Liver (tissue), 9 donors: ENCODE data around the gene SLC25A33. TPM values are rescaled to one million over a fixed set of nuclear protein-coding genes. Genes with fewer than 3 reads are reported as not detected.

Experiments used
- DNase-seq: peaks from one replicate; pipeline ENCODE4 v3.0.0-alpha.2; 2017; ENCODE audit warnings: low spot score
- H3K27ac ChIP-seq, 2 donors: one replicate each; pipeline ENCODE4 v1.7.0; 2013; ENCODE audit warnings: inconsistent platforms in 2 of 2, low read length in 2 of 2, control low read depth in 1 of 2, low read depth in 1 of 2, mild to moderate bottlenecking in 1 of 2
- H3K27me3 ChIP-seq, 4 donors: one replicate each; pipeline versions ENCODE4 v1.6.1 to v1.7.0; 2013; ENCODE audit warnings: low read length in 3 of 4, inconsistent platforms in 1 of 4, mild to moderate bottlenecking in 1 of 4, moderate library complexity in 1 of 4; ENCODE audit not compliant: control insufficient read depth in 4 of 4, insufficient read depth in 4 of 4
- H3K36me3 ChIP-seq, 4 donors: one replicate each; pipeline versions ENCODE4 v1.6.1 to v1.7.0; 2013; ENCODE audit warnings: low read length in 3 of 4, mild to moderate bottlenecking in 3 of 4, low read depth in 1 of 4, moderate library complexity in 1 of 4; ENCODE audit not compliant: control insufficient read depth in 4 of 4, insufficient read depth in 3 of 4
- H3K4me1 ChIP-seq, 4 donors: one replicate each; pipeline versions ENCODE4 v1.6.1 to v1.7.0; 2013; ENCODE audit warnings: low read length in 3 of 4, mild to moderate bottlenecking in 3 of 4, moderate library complexity in 1 of 4; ENCODE audit not compliant: control insufficient read depth in 4 of 4, insufficient read depth in 4 of 4
- H3K4me3 ChIP-seq, 3 donors: one replicate each; pipeline versions ENCODE4 v1.6.1 to v1.7.0; 2013; ENCODE audit warnings: low read length in 3 of 3, control low read depth in 1 of 3, low read depth in 1 of 3, mild to moderate bottlenecking in 1 of 3
- H3K9ac ChIP-seq, 2 donors: one replicate each; pipeline ENCODE4 v1.7.0; 2013; ENCODE audit warnings: low read length in 2 of 2, mild to moderate bottlenecking in 2 of 2, moderate library complexity in 2 of 2, control low read depth in 1 of 2, low read depth in 1 of 2
- H3K9me3 ChIP-seq, 4 donors: one replicate each; pipeline versions ENCODE4 v1.6.1 to v1.7.0; 2013; ENCODE audit warnings: low read length in 3 of 4; ENCODE audit not compliant: control insufficient read depth in 4 of 4
- CTCF ChIP-seq: fragments of 150-350 bp; IDR thresholded peaks from 2 replicates; pipeline ENCODE4 v1.5.1; 2017; ENCODE audit warnings: improper control_type of control experiment, low read depth, low read length; ENCODE audit not compliant: missing input control
- EGR1 ChIP-seq, 2 donors: IDR thresholded peaks; 2 replicates each; pipeline ENCODE4 v1.6.1; 2016 to 2018; ENCODE audit warnings: antibody characterized with exemption in 2 of 2, low read depth in 2 of 2
- FOXA1 ChIP-seq: IDR thresholded peaks from 2 replicates; pipeline ENCODE4 v1.6.1; 2016; ENCODE audit warnings: antibody characterized with exemption
- HNF4A ChIP-seq, 2 donors: conservative IDR thresholded peaks; 2 replicates each; pipeline ENCODE4 v1.6.1; 2016; ENCODE audit warnings: antibody characterized with exemption in 2 of 2, mild to moderate bottlenecking in 2 of 2
- JUND ChIP-seq, 2 donors: IDR thresholded peaks; 2 replicates each; pipeline ENCODE4 v1.6.1; 2016; ENCODE audit warnings: antibody characterized with exemption in 2 of 2
- NR2F2 ChIP-seq: IDR thresholded peaks from 2 replicates; pipeline ENCODE4 v1.6.1; 2016; ENCODE audit warnings: antibody characterized with exemption
- RAD21 ChIP-seq, 2 donors: IDR thresholded peaks; 2 replicates each; pipeline ENCODE4 v1.6.1; 2016; ENCODE audit warnings: antibody characterized with exemption in 2 of 2, mild to moderate bottlenecking in 2 of 2
- YY1 ChIP-seq: IDR thresholded peaks from 2 replicates; pipeline ENCODE4 v1.6.1; 2016; ENCODE audit warnings: antibody characterized with exemption, mild to moderate bottlenecking
- WGBS: extraction: QIAGEN DNeasy Blood & Tissue Kit; methylation state at CpG from one replicate; pipeline ENCODE4 v1.1.7; 2013; 5-methylcytosine and 5-hydroxymethylcytosine counted together
- polyA plus RNA-seq, 2 donors: library from polyadenylated mRNA; stranded (reverse) in 1 of 2; unstranded in 1 of 2; fragments of 200-250 nt in 1 of 2; fragments of >200 nt in 1 of 2; fragmentation: Nextera tagmentation in 1 of 2; extraction: Ambion mirVana in 1 of 2; gene quantifications; one replicate each; pipeline versions ENCODE4 v1.2.1 to v1.2.3, GENCODE V29; 2013 to 2015
- total RNA-seq, 2 donors: library from RNA; depleted of rRNA; stranded (reverse); fragments of >200 nt; gene quantifications; one replicate each; pipeline ENCODE4 v1.2.3, GENCODE V29; 2014
- TF ChIP-seq, protein P1 (sequence below): IDR thresholded peaks from 2 replicates; pipeline ENCODE4 v1.6.1; 2016; ENCODE audit warnings: antibody characterized with exemption, mild to moderate bottlenecking
- TF ChIP-seq, protein P2 (sequence below): IDR thresholded peaks from 2 replicates; pipeline ENCODE4 v1.6.1; 2016; ENCODE audit warnings: antibody characterized with exemption
- donor health status: healthy.
- donor health status: healthy.
- donor health status: healthy.
- donor health status: healthy.
- donor health status: healthy.

SLC25A33 gene
- total and polyA plus RNA-seq, 4 donors, result 6.9 to 19.1 (median 10.7) TPM

- 69% methylated on average over 9 of the region's 9 CpGs for WGBS
- Histone ChIP-seq H3K36me3 (no peaks in the 10 kb centered on the region), H3K4me3 (no peak overlapping the region), H3K4me1 (peaks cover 0 to 5% (median 2%) of the 10 kb centered on the region in 4 donors), H3K9ac (no peak overlapping the region), H3K27me3 (no peaks in the 10 kb centered on the region), H3K27ac (no peak overlapping the region), H3K9me3 (no peaks in the 10 kb centered on the region)
- TF ChIP-seq, protein P1, sequence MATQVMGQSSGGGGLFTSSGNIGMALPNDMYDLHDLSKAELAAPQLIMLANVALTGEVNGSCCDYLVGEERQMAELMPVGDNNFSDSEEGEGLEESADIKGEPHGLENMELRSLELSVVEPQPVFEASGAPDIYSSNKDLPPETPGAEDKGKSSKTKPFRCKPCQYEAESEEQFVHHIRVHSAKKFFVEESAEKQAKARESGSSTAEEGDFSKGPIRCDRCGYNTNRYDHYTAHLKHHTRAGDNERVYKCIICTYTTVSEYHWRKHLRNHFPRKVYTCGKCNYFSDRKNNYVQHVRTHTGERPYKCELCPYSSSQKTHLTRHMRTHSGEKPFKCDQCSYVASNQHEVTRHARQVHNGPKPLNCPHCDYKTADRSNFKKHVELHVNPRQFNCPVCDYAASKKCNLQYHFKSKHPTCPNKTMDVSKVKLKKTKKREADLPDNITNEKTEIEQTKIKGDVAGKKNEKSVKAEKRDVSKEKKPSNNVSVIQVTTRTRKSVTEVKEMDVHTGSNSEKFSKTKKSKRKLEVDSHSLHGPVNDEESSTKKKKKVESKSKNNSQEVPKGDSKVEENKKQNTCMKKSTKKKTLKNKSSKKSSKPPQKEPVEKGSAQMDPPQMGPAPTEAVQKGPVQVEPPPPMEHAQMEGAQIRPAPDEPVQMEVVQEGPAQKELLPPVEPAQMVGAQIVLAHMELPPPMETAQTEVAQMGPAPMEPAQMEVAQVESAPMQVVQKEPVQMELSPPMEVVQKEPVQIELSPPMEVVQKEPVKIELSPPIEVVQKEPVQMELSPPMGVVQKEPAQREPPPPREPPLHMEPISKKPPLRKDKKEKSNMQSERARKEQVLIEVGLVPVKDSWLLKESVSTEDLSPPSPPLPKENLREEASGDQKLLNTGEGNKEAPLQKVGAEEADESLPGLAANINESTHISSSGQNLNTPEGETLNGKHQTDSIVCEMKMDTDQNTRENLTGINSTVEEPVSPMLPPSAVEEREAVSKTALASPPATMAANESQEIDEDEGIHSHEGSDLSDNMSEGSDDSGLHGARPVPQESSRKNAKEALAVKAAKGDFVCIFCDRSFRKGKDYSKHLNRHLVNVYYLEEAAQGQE, result no peak
- no peak for TF ChIP-seq YY1
- TF ChIP-seq HNF4A (conservative IDR thresholded peaks at IDR 0.05), result no peak
- no peak for TF ChIP-seq EGR1 (IDR thresholded peaks at IDR 0.05; ENCODE audit: low read depth in 2 of 2)
- no peak for TF ChIP-seq RAD21 (IDR thresholded peaks at IDR 0.05)
- TF ChIP-seq JUND (IDR thresholded peaks at IDR 0.05), result no peak
- TF ChIP-seq NR2F2, result no peak
- no peak for TF ChIP-seq FOXA1
- no peak for DNase-seq
These were observed 86.9 kb downstream of the SLC25A33 start for GRCh38 chr1:9626201-9626608.

- Histone ChIP-seq H3K9ac (no peak overlapping the region), H3K4me3 (no peak overlapping the region), H3K27me3 (no peaks in the 10 kb centered on the region), H3K4me1 (peaks cover 0 to 5% (median 2%) of the 10 kb centered on the region in 4 donors), H3K9me3 (no peaks in the 10 kb centered on the region), H3K36me3 (no peaks in the 10 kb centered on the region), H3K27ac (no peak overlapping the region)
- TF ChIP-seq, protein P2, sequence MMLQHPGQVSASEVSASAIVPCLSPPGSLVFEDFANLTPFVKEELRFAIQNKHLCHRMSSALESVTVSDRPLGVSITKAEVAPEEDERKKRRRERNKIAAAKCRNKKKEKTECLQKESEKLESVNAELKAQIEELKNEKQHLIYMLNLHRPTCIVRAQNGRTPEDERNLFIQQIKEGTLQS, result no peak
- no peak for TF ChIP-seq CTCF
- no peak for TF ChIP-seq HNF4A (conservative IDR thresholded peaks at IDR 0.05)
- WGBS, result 62% methylated on average over 23 of the region's 23 CpGs
- no peak for DNase-seq
These were observed 89.5 kb downstream of the SLC25A33 start for GRCh38 chr1:9628541-9629444.
